GM19238 (cell line): ENCODE results near the gene GALNT9.
"Not testable (repeated sequence)": the region's sequence is repeated elsewhere in the genome, so short reads cannot be mapped to it uniquely, and the experiment has no call there.

ENCODE experiments used
- DNase-seq: peaks from one replicate; pipeline ENCODE4 v3.0.0; 2011; ENCODE audit warnings: low spot score; ENCODE audit not compliant: insufficient read length

Gene GALNT9

DNA sequence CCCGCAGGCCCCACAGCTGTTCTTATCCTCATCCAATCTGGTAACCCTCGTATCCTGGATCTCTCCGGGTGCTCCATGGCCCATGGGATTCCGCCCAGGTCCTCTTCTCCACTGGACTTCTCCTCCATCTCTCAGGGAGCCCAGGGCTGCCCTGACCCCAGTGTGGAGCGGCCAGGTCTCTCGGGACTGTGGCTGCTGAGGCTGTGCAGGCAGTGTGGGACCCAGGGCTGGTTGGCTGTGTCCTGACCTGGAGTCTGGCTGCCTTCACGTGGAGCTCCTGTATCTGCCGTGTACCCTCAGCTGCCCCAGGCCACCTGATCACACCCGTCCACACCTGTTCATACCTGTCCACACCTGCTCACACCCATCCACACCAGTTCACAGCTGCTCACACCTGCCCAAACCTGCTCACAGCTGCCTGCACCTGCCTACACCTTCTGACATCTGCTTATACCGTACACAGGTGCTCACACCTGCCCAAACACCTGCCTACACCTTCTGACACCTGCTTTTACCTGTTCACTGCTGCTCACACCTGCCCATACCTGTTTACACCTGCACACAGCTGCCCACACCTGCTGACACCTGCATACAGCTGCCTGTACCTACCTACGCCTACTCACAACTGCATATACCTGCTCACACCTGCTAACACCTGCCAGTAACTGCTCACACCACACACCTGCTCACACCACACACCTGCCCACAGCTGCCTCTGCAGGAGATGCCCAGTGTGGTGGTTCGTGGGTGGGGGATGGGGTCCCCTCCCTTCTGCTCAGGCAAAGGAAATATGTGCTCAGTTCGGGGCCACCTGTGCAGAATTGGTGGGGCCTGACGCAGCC lies 92.2 kb downstream of the GALNT9 start:
- DNase-seq, result no peak

DNA sequence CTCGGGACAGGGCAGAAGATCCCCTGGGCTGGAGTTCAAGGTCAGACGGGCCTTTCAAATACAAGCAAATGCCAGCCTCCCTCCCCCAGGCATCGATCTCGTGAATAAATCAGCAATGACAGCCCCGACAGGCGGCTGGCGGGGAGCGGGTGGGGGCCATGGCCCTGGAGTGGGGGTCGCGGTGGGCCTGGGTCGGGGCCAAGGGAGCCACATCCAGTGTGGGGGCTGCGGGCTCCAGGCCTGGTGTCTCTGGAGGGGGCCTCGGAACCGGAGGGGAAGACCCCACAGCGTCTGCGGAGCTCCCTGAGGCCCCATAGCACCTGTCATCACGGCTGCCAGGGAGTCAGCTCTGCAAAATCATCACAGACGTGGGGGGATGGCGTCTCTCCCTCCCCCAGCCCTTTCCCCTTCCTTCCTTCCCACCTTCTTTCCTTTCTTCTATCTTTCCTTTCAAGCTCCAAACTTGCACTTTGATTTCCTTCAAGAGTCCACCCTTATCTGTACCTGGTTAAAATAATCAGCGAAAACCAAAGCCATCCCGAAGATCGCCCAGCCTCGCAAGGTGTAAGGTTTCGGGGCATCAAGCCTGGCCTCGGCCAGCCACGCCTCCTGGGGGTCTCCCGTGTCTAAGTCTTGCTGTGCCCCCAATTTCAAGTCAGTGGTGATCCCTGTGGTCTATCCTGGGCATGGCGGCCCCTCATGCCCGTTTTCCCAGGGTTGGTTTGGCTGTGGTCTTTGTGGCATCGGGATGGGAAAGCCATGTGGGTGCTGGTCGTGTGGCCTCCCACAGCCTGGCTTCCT lies 93.1 kb downstream of the GALNT9 start:
- DNase-seq, result no peak

DNA sequence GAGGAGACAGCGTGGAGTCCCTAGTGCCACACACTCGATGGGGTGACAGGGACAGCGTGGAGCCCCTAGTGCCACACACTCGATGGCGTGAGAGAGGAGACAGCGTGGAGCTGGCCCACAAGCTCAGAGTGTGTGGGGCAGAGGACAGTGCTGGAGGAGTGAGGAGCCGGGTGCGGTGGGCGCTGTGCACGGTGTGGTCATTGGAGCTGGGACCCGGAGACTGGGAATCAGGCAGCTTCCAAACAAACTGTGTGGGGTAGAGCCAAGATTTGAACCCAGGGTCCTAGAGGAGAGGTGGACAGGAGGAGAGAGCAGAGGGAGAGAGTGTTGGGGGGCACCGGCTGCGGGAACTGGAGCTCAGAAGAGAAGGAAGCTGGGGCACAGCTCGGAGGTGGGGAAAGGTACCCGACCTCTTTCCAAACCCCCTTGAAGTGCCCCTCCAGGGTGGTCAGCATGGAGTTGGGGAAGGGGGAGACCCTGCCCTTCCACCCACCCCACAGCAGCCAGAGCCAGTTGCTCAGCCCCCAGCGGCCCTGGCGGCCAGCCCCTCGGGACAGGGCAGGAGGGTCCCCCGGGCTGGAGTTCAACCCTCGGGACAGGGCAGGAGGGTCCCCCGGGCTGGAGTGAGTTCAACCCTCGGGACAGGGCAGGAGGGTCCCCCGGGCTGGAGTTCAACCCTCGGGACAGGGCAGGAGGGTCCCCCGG lies 94.1 kb downstream of the GALNT9 start:
- no peak for DNase-seq

DNA sequence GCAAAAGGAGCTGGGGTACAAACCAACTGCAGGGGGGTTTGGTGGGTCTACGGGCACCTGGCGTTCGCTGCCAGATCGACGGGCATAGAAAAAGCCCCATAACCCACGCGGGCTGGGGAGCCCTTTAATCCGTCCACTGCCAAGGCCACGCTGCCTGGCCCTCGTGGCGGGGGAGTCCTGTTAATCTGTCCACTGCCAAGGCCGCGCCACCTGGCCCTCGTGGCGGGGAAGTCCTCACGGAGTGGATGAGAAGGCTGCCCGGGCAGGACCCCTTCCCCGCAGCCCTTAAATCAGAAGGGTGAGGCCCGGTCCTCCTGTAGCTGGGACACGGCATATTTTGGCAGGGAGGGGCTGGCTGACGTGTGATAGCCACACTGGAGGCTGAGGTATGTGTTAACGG lies 99.0 kb downstream of the GALNT9 start:
- no peak for DNase-seq

DNA sequence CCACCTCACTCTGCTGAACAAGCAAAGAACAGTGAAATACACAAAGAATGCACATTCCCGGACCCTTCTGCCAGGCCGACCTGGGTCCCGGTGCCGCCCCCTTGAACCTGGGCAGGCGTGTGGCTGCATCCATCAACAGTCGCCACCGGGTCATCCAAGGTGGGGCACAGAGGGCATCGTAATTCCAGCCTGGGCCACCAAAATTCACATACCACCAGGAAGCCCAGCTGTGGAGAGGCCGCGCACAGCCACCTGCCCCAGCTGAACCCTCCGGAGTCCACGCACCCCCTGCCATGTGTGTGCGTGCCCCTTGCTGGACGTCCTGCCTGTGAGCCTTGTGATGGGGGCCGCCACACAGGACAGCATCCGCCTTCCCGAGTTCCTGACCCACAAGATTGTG lies 99.5 kb downstream of the GALNT9 start:
- no peak for DNase-seq

DNA sequence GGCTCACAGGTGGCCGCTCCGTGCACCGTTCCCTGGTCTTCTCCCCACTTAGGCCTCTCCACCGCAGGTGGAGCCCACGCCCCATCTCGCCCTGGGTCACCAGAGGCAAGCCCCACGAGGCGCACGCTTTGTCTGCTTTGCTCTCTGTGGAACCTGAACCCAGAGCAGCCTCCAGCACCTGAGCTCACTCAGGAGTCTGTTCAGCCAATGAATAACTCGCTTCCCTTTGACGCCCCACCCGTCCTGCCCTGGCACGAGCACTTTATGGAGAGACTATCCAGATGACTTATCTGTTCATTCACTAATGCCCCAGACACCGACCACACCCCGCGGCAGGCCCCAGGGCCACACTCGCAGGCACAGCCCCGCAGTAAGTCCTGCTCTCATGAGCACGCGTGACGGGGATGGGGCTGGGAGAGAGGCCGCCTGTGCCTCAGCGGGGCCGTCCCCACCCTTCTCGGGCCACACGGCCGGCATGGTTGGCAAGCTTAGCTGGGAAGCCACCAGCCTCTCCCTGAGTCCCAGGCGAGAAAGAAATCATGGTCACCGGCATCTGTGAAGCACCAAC lies 100.1 kb downstream of the GALNT9 start:
- DNase-seq, result no peak

DNA sequence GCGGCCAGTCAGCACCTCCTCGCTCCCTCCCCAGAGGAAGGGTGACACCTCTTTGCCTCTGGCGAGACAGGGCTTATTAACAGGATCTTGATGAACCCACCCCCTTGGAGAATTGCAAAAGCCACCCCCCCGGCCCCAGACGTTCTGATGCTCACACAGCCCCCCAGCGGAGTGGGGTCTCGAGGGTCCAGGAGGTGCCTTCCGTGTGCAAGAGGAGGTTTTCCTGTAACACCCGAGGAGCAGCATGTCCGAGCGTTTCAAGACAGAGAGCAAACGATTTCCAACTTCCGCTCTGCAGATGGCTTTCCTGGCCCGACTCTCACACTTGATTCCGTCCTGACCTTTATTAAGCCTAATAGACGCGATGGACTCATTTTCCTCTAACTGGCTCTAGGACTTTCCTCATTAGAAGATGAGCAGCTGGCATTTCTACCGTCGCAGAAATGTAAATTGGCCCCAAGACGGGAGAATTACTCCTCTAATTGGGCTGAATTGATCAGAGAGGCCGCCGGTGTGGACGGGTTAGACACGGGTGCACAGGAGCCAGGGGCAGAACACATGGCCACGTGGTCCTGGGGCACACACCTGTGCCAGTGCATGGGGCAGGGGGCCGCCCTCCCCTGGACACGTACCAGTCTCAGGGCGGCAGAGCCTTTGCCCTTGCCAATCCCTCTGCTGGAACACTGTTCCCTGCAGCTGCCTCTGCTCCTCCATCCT lies 100.8 kb downstream of the GALNT9 start:
- no peak for DNase-seq

DNA sequence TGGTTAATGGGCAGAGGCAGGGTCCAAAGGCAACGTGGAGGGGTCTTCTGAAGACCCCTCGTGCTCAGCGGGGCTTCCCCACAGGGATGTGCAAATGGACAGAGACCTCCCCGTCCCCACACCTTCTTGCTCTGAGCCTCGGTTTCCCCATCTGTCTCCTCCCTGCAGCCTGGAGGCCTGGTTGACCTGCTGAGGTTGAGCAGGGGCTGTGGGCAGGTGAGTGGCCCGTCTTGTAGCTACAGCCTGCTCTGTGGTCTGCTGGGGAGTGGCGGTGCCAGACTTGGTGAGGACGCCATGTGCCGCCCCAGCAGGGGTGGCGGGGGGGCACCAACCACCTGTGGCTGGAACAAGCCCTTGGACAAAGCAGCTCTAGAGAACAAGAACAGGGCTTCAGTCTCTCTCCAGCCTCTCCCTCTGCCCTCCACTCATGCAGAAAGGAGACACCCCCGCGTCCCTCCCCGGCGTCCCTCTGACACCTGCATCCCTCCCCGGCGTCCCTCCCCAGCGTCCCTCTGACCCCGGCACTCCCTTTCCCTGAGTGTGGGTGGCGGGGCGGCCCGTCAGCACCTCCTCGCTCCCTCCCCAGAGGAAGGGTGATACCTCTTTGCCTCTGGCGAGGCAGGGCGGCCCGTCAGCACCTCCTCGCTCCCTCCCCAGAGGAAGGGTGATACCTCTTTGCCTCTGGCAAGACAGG lies 101.5 kb downstream of the GALNT9 start:
- DNase-seq, result no peak

DNA sequence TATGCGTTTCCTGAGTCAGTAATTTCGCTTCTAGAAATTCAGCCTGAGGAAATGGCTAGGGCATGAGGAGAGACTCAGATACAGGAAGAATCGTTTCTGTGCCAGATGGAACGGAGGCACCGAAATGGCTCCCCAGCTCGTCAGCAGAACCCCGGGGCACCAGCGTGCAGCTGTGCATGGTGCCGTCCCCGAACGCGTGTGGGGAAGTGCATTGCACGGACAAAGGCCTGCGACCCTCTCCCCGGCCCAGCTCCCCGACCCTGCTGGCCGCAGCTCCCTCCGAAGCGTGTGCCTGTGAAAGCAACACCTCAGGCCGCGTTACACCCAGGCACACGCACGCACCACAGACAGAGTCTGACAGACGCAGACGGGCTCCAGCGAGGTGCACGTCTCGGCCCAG lies 102.3 kb downstream of the GALNT9 start:
- DNase-seq, result no peak

DNA sequence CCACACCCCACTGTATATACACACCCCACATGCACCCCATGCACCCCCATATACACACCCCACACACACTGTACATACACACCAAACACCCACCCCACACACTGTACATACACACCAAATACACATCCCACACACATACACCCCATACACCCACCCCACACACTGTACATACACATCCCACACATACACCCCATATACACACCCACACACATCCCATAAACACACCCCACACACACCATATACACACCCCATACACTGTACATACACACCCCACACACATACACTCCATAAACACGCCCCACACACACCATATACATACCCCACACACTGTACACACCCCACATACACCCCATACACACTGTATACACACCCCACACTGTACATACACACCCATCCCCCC lies 102.8 kb downstream of the GALNT9 start:
- DNase-seq, result no peak

DNA sequence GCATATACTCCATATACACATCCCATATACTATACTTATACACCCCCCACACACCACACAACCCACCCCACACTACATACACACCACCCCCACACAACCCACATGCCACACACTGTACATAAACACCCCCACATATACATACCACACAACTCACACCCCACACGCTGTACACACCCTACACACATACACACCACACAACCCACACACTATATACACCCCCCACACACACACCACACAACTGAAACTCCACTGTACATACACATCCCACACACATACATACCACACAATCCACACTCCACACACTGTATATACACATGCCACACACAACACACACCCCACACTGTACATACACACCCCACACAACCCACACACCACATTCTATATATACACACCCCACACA lies 104.2 kb downstream of the GALNT9 start:
- DNase-seq, result no peak

DNA sequence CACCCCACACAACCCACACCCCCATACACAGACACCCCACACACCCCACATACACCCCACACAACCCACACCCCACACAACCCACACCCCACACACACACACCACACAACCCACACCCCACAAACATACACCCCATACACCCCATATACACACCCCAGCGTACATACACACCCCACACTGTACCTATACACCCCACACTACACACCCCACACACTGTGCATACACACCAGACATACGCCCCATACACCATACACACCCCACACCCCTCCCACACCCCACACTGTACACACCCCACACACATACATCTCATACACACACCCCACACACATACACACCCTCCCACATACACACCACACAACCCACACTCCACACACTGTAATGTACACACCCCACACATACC lies 104.9 kb downstream of the GALNT9 start:
- no peak for DNase-seq

DNA sequence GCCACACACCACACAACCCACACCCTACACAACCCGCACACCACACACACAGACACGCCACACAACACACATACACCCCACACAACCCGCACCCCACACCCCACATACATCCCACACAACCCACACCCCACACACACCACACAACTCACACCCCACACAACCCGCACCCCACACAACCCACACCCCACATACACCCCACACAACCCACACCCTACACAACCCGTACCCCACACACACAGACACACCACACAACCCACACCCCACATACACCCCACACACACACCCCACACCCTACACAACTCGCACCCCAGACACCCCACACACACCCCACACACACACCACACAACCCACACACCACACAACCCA lies 106.6 kb downstream of the GALNT9 start:
- DNase-seq, result no peak

DNA sequence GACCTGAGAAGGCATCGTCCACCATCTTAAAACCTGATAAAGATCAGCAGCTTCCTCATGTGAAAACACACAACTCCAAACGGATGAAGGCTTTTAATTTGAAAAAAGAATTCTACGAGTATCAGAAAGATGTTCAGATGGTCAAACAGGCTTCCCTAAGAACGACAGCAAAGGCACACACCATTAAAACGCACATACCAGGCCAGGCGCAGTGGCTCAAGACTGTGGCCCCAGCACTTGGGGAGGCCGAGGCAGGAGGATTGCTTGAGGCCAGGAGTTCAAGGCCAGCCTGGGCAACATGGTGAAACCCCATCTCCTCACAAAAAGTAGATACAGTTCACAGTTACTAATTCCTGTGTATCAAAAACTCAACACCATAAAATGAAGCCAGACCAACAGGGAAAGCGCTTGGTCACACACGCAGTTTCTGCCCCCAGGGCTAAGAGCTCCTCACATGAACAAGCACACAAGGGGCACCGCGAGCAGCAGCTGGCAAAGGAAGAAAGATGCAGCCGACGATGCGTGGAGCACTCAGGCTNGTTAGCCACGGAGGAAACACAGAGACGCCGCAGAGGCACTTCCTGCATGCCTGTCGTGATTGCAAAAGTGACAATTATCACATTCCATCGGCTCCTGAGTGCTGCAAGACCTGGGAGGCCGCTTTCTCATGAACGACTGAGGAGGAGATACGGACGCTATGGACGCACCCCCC lies 107.1 kb downstream of the GALNT9 start:
- no peak for DNase-seq

DNA sequence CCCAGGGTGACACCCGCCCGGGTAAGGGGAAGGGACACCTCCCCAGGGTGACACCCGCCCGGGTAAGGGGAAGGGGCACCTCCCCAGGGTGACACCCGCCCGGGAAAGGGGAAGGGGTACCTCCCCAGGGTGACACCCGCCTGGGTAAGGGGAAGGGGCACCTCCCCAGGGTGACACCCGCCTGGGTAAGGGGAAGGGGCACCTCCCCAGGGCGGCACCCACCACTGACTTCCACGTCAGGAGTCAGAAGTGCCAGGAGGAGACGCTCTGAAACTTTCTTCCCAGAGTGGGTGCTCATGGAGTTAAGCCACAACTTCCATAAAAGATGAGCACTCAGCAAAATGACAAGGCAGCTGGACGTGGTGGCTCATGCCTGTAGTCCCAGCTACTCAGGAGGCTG lies 109.6 kb downstream of the GALNT9 start:
- not testable (repeated sequence) for DNase-seq

DNA sequence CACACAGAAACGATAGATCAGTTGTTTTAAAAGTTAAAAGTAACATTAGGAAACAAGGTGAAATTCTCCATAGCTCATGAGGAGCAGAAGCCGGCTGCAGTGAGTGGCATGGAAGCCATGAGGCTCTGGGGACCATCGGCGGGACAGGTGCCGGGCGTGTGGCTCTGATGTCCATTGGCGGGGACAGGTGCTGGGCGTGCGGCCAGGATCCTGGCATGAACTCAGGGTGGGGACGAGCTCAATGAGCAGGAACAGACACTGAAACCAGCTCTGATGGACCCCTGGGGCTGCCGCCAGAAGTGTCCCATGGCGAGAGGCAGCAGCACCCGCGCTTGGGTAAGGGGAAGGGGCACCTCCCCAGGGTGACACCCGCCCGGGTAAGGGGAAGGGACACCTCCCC lies 110.1 kb downstream of the GALNT9 start:
- DNase-seq, result no peak

DNA sequence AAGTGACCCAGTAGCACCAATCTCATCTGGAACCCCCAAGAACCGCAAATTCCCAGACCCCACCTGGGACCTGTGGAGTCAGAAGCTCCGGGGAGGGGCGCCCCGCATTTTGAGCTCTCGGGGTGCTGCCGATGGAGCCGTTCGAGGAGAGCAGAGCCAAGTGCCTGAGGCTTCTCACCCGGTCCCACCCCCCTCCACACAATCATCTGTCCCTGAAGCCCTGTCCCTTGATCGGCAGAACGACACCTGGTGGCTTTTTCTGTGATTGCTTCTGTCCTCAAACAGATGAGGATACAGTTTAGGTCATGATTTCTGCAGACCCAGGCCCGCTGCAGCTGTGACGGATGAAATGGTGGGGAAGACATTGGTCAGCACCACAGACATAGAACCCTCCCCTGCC lies 110.5 kb downstream of the GALNT9 start:
- DNase-seq, result no peak

DNA sequence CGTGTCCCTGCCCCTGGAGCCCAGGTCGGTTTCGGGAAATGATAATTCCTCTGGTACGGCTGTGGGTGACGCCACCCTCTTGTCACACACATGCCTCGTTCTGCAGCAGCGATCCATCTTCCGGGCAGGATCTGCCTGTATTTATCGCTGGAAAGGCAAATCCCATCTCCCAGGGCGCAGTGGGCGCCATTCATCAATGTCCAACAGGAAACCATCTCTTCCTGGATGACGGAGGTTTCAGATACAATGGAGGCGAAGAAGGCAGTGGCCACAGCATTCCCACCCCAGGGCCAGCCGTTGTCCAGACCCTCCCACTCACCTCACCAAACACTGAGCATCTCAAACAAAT lies 110.9 kb downstream of the GALNT9 start:
- no peak for DNase-seq

DNA sequence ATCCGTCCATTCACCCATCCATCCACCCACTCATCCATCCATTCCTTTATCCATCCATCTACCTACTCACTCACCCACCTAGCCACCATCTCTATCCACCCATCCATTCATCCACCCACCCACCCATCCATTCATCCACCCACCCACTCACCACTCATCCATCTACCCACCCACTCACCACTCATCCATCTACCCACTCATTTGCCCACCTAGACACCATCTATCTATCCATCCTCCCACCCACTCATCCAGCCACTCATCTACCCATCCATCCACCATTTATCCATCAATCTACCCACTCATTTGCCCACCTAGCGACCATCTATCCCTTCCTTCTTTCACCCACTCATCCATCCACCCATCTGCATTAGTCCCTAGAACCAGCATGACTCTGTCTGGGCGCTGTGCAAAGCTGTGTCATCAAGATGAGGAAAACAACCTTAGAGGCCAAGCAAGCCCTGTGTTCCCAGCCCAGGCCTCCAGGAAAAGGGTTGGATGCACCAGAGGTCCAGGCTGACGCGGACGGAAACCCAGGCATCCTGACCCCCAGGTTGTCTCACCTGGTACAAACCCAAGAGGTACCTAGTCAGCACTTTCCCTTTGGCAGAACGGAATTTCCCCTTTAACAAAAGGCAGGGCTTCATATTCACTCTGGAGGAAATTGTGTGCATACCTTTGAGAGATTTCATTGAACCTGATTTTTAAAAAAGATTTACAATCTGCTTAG lies 111.4 kb downstream of the GALNT9 start:
- no peak for DNase-seq
